IMR-90 (cell line): ENCODE measurements around the gene MYEOV. TPM values are rescaled to one million over a fixed set of nuclear protein-coding genes. Genes with fewer than 3 reads are reported as not detected.

Source experiments
- ATAC-seq: fragments of 200-7000 bp; cut with Tn5 transposase; 2 replicates; pipeline ENCODE4 v1.9.1; 2020; ENCODE audit warnings: low read depth, mild to moderate bottlenecking, moderate library complexity
- BruUV-seq: library from RNA; stranded (reverse); fragments of 400-500 nt; replicated peaks from 2 replicates; lab custom pipeline; 2021; lab: Mats Ljungman, UMichigan
- CTCF ChIA-PET: fragments of 300-600 bp; formaldehyde crosslinking; extraction: SDS; loops from one replicate; lab custom pipeline; 2021; ENCODE audit warnings: antibody characterized with exemption; lab: Yijun Ruan, JAX
- POLR2A ChIA-PET: fragments of 300-600 bp; sonication (Branson Sonifier 250); formaldehyde crosslinking; loops from one replicate; lab custom pipeline; 2022; ENCODE audit warnings: antibody characterized with exemption; ENCODE audit not compliant: unreplicated experiment; lab: Charles Lee
- DNase-seq: peaks from one replicate; pipeline ENCODE4 v3.0.0; 2013
- H2AFZ ChIP-seq: replicated peaks from 2 replicates; pipeline ENCODE3; 2013; ENCODE audit warnings: low read length, mild to moderate bottlenecking; ENCODE audit not compliant: poor library complexity
- H2AK5ac ChIP-seq: 2 replicates; pipeline ENCODE4 v1.6.1; 2013; ENCODE audit warnings: low read depth, low read length, inconsistent platforms
- H2AK9ac ChIP-seq: replicated peaks from 2 replicates; pipeline ENCODE3; 2013; ENCODE audit warnings: mild to moderate bottlenecking, low read depth, low read length, moderate library complexity; ENCODE audit not compliant: poor library complexity
- H2BK120ac ChIP-seq: 2 replicates; pipeline ENCODE4 v1.6.1; 2013; ENCODE audit warnings: low read depth, low read length, inconsistent platforms
- H2BK15ac ChIP-seq: 3 replicates; pipeline ENCODE4 v1.6.1; 2013; ENCODE audit warnings: low read depth, low read length, inconsistent platforms
- H2BK20ac ChIP-seq: 2 replicates; pipeline ENCODE4 v1.6.1; 2013; ENCODE audit warnings: low read depth, mild to moderate bottlenecking, inconsistent platforms, low read length, moderate library complexity
- H2BK5ac ChIP-seq: 2 replicates; pipeline ENCODE4 v1.6.1; 2013; ENCODE audit warnings: mild to moderate bottlenecking, low read depth, low read length, inconsistent platforms; ENCODE audit not compliant: poor library complexity, severe bottlenecking
- H3K14ac ChIP-seq: replicated peaks from 2 replicates; pipeline ENCODE4 v1.6.1; 2013; ENCODE audit warnings: low read depth, low read length, inconsistent platforms
- H3K18ac ChIP-seq: 2 replicates; pipeline ENCODE4 v1.6.1; 2013; ENCODE audit warnings: low read depth, low read length, control low read depth
- H3K23ac ChIP-seq: 2 replicates; pipeline ENCODE4 v1.6.1; 2013; ENCODE audit warnings: low read depth, low read length, inconsistent platforms
- H3K27ac ChIP-seq: 2 replicates; pipeline ENCODE4 v1.5.1; 2013; ENCODE audit warnings: mild to moderate bottlenecking, control low read depth, low read length; ENCODE audit not compliant: insufficient read depth
- H3K27me3 ChIP-seq: 2 replicates; pipeline ENCODE4 v1.6.1; 2013; ENCODE audit warnings: low read length; ENCODE audit not compliant: control insufficient read depth, insufficient read depth
- H3K36me3 ChIP-seq: 2 replicates; pipeline ENCODE4 v1.6.1; 2013; ENCODE audit warnings: low read length, mixed read lengths; ENCODE audit not compliant: control insufficient read depth, insufficient read depth
- H3K4ac ChIP-seq: 2 replicates; pipeline ENCODE4 v1.6.1; 2013; ENCODE audit warnings: low read depth, low read length, inconsistent platforms
- H3K4me1 ChIP-seq: 2 replicates; pipeline ENCODE4 v1.6.1; 2013; ENCODE audit warnings: low read length, mixed read lengths; ENCODE audit not compliant: control insufficient read depth, insufficient read depth
- H3K4me2 ChIP-seq: 2 replicates; pipeline ENCODE4 v1.6.1; 2013; ENCODE audit warnings: low read depth, mild to moderate bottlenecking, control low read depth, low read length, moderate library complexity
- H3K4me3 ChIP-seq: 2 replicates; pipeline ENCODE4 v1.5.1; 2013; ENCODE audit warnings: low read depth, mild to moderate bottlenecking, control low read depth, low read length, moderate library complexity; ENCODE audit not compliant: insufficient read depth
- H3K56ac ChIP-seq: 2 replicates; pipeline ENCODE4 v1.6.1; 2013; ENCODE audit warnings: low read length, inconsistent platforms; ENCODE audit not compliant: insufficient read depth; ENCODE audit errors: extremely low read depth
- H3K79me1 ChIP-seq, 2 experiments: 2 replicates each; pipeline ENCODE4 v1.6.1; 2013; ENCODE audit warnings: low read length in 2 of 2, inconsistent platforms in 1 of 2, low read depth in 1 of 2
- H3K9ac ChIP-seq: 2 replicates; pipeline ENCODE4 v1.6.1; 2013; ENCODE audit warnings: low read depth, low read length, control low read depth
- H3K9me1 ChIP-seq: 2 replicates; pipeline ENCODE4 v1.6.1; 2013; ENCODE audit warnings: low read length, inconsistent platforms; ENCODE audit not compliant: insufficient read depth
- H3K9me3 ChIP-seq: 2 replicates; pipeline ENCODE4 v1.6.1; 2013; ENCODE audit warnings: low read length; ENCODE audit not compliant: control insufficient read depth, insufficient read depth
- H4K20me1 ChIP-seq: 2 replicates; pipeline ENCODE4 v1.6.1; 2013; ENCODE audit warnings: low read length, inconsistent platforms; ENCODE audit not compliant: insufficient read depth
- H4K5ac ChIP-seq: 2 replicates; pipeline ENCODE4 v1.6.1; 2013; ENCODE audit warnings: mild to moderate bottlenecking, low read depth, low read length, control low read depth
- H4K8ac ChIP-seq, 2 experiments: 2 replicates each; pipeline ENCODE4 v1.6.1; 2013; ENCODE audit warnings: low read depth in 2 of 2, low read length in 2 of 2, control low read depth in 1 of 2, inconsistent platforms in 1 of 2
- H4K91ac ChIP-seq: 2 replicates; pipeline ENCODE4 v1.6.1; 2013; ENCODE audit warnings: low read depth, low read length, inconsistent platforms; ENCODE audit not compliant: insufficient read depth
- BHLHE40 ChIP-seq: fragments of 150-350 bp; IDR thresholded peaks from 2 replicates; pipeline ENCODE4 v1.6.1; 2016; ENCODE audit warnings: mild to moderate bottlenecking, low read depth, low read length
- CEBPB ChIP-seq: IDR thresholded peaks from 2 replicates; pipeline ENCODE4 v1.6.1; 2012; ENCODE audit warnings: low read depth, low read length, improper control_type of control experiment
- CHD1 ChIP-seq: IDR thresholded peaks from 2 replicates; pipeline ENCODE4 v1.6.1; 2012; ENCODE audit warnings: low read depth, low read length, improper control_type of control experiment
- ELK1 ChIP-seq: fragments of 150-350 bp; IDR thresholded peaks from 2 replicates; pipeline ENCODE4 v1.6.1; 2016; ENCODE audit warnings: low read depth, mild to moderate bottlenecking, low read length, moderate library complexity, borderline replicate concordance
- MAFK ChIP-seq: IDR thresholded peaks from 2 replicates; pipeline ENCODE4 v1.6.1; 2012; ENCODE audit warnings: low read depth, low read length, improper control_type of control experiment
- MAZ ChIP-seq: IDR thresholded peaks from 2 replicates; pipeline ENCODE4 v1.6.1; 2012; ENCODE audit warnings: low read depth, mild to moderate bottlenecking, low read length, improper control_type of control experiment, moderate library complexity, borderline replicate concordance
- RCOR1 ChIP-seq: IDR thresholded peaks from 2 replicates; pipeline ENCODE4 v1.6.1; 2012; ENCODE audit warnings: mild to moderate bottlenecking, low read length, improper control_type of control experiment; ENCODE audit not compliant: insufficient replicate concordance
- RFX5 ChIP-seq: IDR thresholded peaks from 2 replicates; pipeline ENCODE4 v1.8.0; 2012; ENCODE audit warnings: low read depth, mild to moderate bottlenecking, low read length, moderate library complexity
- SMC3 ChIP-seq: fragments of 150-350 bp; IDR thresholded peaks from 2 replicates; pipeline ENCODE4 v1.6.1; 2016; ENCODE audit warnings: low read depth, mild to moderate bottlenecking, antibody characterized with exemption, low read length, moderate library complexity
- WGBS, 2 experiments: methylation state at CpG; one replicate each; pipeline versions ENCODE4 v1.1.5 to v1.1.7; 2013; ENCODE audit warnings: missing lambda C conversion rate in 2 of 2; ENCODE audit not compliant: insufficient read length in 1 of 2; ENCODE audit errors: extremely low coverage in 2 of 2; 5-methylcytosine and 5-hydroxymethylcytosine counted together
- dilution Hi-C: fragments of 300-500 bp; cut with HindIII; formaldehyde crosslinking; loops from one replicate; pipeline ENCODE4 v1.14.3; 2018; ENCODE audit warnings: low sequenced_read_pairs; ENCODE audit not compliant: unreplicated experiment
- in situ Hi-C: fragments of 300-500 bp; cut with MboI; formaldehyde crosslinking; loops from 3 replicates; pipeline ENCODE4 v1.14.3; 2019; ENCODE audit warnings: low sequenced_read_pairs, inconsistent platforms, mixed read lengths
- intact Hi-C: fragments of 100-400 bp; cut with micrococcal nuclease; formaldehyde crosslinking; loops from 2 replicates; pipeline ENCODE4 v1.10.0; 2022
- polyA plus RNA-seq, 3 experiments: library from polyadenylated mRNA; depleted of rRNA; stranded (reverse); fragments of >200 nt; gene quantifications; 2 replicates each; pipeline ENCODE4 v1.2.3, GENCODE V29; 2012; ENCODE audit warnings: low replicate concordance in 1 of 3
- total RNA-seq: library from RNA; depleted of rRNA; stranded (reverse); fragments of >200 nt; gene quantifications from 2 replicates; pipeline ENCODE4 v1.2.3, GENCODE V29; 2012

The MYEOV gene
- total and polyA plus RNA-seq, 2 of the 4 experiments (the other 2 are of a cell fraction): 5.8 to 6.8 TPM

GRCh38 chr11:69245491-69246345 is 48.2 kb upstream of the MYEOV start (continued):
- TF ChIP-seq RCOR1: no peak

GRCh38 chr11:69249311-69250185 is 44.4 kb upstream of the MYEOV start:
- H4K91ac ChIP-seq: no peak overlapping the region
- no peak overlapping the region for H3K56ac ChIP-seq
- H3K9me1 ChIP-seq: no peaks in the 10 kb centered on the region
- no peak overlapping the region for H2BK120ac ChIP-seq
- dilution Hi-C loops (no loop called here), intact Hi-C loops (no loop called here), in situ Hi-C loops (no loop called here)
- H3K4me3 ChIP-seq: no peak overlapping the region
- BruUV-seq: no TSS peak
- no peaks in the 10 kb centered on the region for H4K20me1 ChIP-seq
- ChIA-PET POLR2A (no interaction called here), CTCF (interaction anchor here (0.7 kb wide), 1 partner anchor 118 kb away, joined by 3 read pairs; no protein-coding TSS in a partner anchor)
- H2BK20ac ChIP-seq: no peak overlapping the region
- peaks cover 7% of the 10 kb centered on the region for H3K4me1 ChIP-seq
- H2AK9ac ChIP-seq: no peak overlapping the region
- no peak overlapping the region for H3K4ac ChIP-seq
- H3K14ac ChIP-seq: no peak overlapping the region
- no peak overlapping the region for H3K4me2 ChIP-seq
- no peaks in the 10 kb centered on the region for H3K36me3 ChIP-seq
- 0 out of 2 replicates have a peak overlapping the region, but pooled peaks have one; percentile 21 for H2AK5ac ChIP-seq
- no peak overlapping the region for H4K5ac ChIP-seq
- no peak for TF ChIP-seq BHLHE40
- TF ChIP-seq RFX5: no peak
- TF ChIP-seq CEBPB: peak; percentile 90
- peak; percentile 45; the same call in 1 of the 2 replicates for TF ChIP-seq MAZ
- TF ChIP-seq ELK1: no peak
- TF ChIP-seq SMC3: no peak
- no peak for TF ChIP-seq CHD1
- TF ChIP-seq MAFK: no peak
- H4K8ac ChIP-seq: no peak overlapping the region
- no peaks in the 10 kb centered on the region for H3K79me1 ChIP-seq
- peaks cover 17% of the 10 kb centered on the region for H3K9me3 ChIP-seq
- no peak overlapping the region for H2BK15ac ChIP-seq
- no peak overlapping the region for H2BK5ac ChIP-seq
- no peak overlapping the region for H3K9ac ChIP-seq
- peak overlapping the region; percentile 20; the same call in 1 of the 2 replicates for H3K23ac ChIP-seq
- H3K18ac ChIP-seq: no peak overlapping the region
- peaks cover 6% of the 10 kb centered on the region for H3K27me3 ChIP-seq
- 46% methylated on average over 6 of the region's 35 CpGs; no CpG with 5 or more reads in 1 of the 2 experiments for WGBS, 2 experiments
- peak; percentile 69 for DNase-seq
- no peak overlapping the region for H3K27ac ChIP-seq
- peak; percentile 88 for ATAC-seq
- peak overlapping the region; percentile 70 for H2AFZ ChIP-seq
